ENCODE results near the gene ANKRA2. TPM values are rescaled to one million over a fixed set of nuclear protein-coding genes. Genes with fewer than 3 reads are reported as not detected.
"Not testable (repeated sequence)": the region's sequence is repeated elsewhere in the genome, so short reads cannot be mapped to it uniquely, and the experiment has no call there.

ANKRA2 gene
- total and polyA plus RNA-seq, 7 donors: 14.9 to 33.5 (median 23.8) TPM

GRCh38 chr5:73522989-73523388 is 42.5 kb downstream of the ANKRA2 start:
- Histone ChIP-seq H3K36me3 (no peaks in the 10 kb centered on the region), H3K9me3 (no peaks in the 10 kb centered on the region), H3K27ac (no peak overlapping the region), H3K27me3 (no peaks in the 10 kb centered on the region), H3K4me1 (no peaks in the 10 kb centered on the region), H3K4me3 (no peak overlapping the region)
- intact Hi-C loops (cut with DNase I): no loop called here
- TF ChIP-seq EP300 (IDR thresholded peaks at IDR 0.05) (no peak), POLR2AphosphoS5 (IDR thresholded peaks at IDR 0.05) (no peak), POLR2A (IDR thresholded peaks at IDR 0.05) (no peak), CTCF (IDR thresholded peaks at IDR 0.05) (no peak)
- DNase-seq: no peak
- 86 to 92% methylated on average over 7 of the region's 7 CpGs for WGBS, 2 donors

- no peaks in the 10 kb centered on the region for H3K9me3 ChIP-seq
- TF ChIP-seq CTCF (IDR thresholded peaks at IDR 0.05) (peak; percentile 35 to 68 (median 52)), POLR2AphosphoS5 (IDR thresholded peaks at IDR 0.05) (no peak)
- H3K27me3 ChIP-seq: no peaks in the 10 kb centered on the region
- H3K4me3 ChIP-seq: no peak overlapping the region
- no peaks in the 10 kb centered on the region for H3K36me3 ChIP-seq
- no peak for DNase-seq
- WGBS, 2 donors: 9 to 21% methylated on average over 16 of the region's 16 CpGs
- no peaks in the 10 kb centered on the region for H3K4me1 ChIP-seq
- intact Hi-C loops (cut with DNase I): loop anchor here (1.0 kb wide), 1 partner anchor 18 kb away; no protein-coding TSS in a partner anchor
- no peak overlapping the region for H3K27ac ChIP-seq
These were observed 45.7 kb downstream of the ANKRA2 start for GRCh38 chr5:73519531-73520283.

GRCh38 chr5:73515232-73515631 is 50.2 kb downstream of the ANKRA2 start:
- H3K4me3 ChIP-seq: no peak overlapping the region
- H3K9me3 ChIP-seq: no peaks in the 10 kb centered on the region
- TF ChIP-seq EP300 (IDR thresholded peaks at IDR 0.05) (no peak), POLR2AphosphoS5 (IDR thresholded peaks at IDR 0.05) (no peak), POLR2A (IDR thresholded peaks at IDR 0.05) (no peak), CTCF (IDR thresholded peaks at IDR 0.05) (no peak)
- no peaks in the 10 kb centered on the region for H3K27me3 ChIP-seq
- 6 to 45% methylated on average over 4 of the region's 4 CpGs for WGBS, 2 donors
- DNase-seq: no peak
- intact Hi-C loops (cut with DNase I): no loop called here
- H3K27ac ChIP-seq: no peak overlapping the region
- H3K4me1 ChIP-seq: no peaks in the 10 kb centered on the region
- H3K36me3 ChIP-seq: no peaks in the 10 kb centered on the region

- H3K36me3 ChIP-seq: no peaks in the 10 kb centered on the region
- intact Hi-C loops (cut with DNase I): no loop called here
- no peak for DNase-seq
- H3K4me1 ChIP-seq: no peaks in the 10 kb centered on the region
- H3K27ac ChIP-seq: no peak overlapping the region
- H3K4me3 ChIP-seq: no peak overlapping the region
- H3K9me3 ChIP-seq: no peaks in the 10 kb centered on the region
- TF ChIP-seq POLR2AphosphoS5 (IDR thresholded peaks at IDR 0.05) (no peak), CTCF (IDR thresholded peaks at IDR 0.05) (no peak), POLR2A (IDR thresholded peaks at IDR 0.05) (no peak), EP300 (IDR thresholded peaks at IDR 0.05) (no peak)
- no peaks in the 10 kb centered on the region for H3K27me3 ChIP-seq
- WGBS, 2 donors: 25 to 71% methylated on average over 2 of the region's 2 CpGs
These were observed 51.0 kb downstream of the ANKRA2 start for GRCh38 chr5:73514418-73514817.

- 24 to 76% methylated on average over 3 of the region's 3 CpGs for WGBS, 2 donors
- Histone ChIP-seq H3K27ac (no peak overlapping the region), H3K4me3 (no peak overlapping the region), H3K9me3 (no peaks in the 10 kb centered on the region), H3K36me3 (no peaks in the 10 kb centered on the region), H3K27me3 (no peaks in the 10 kb centered on the region), H3K4me1 (no peaks in the 10 kb centered on the region)
- no peak for DNase-seq
- TF ChIP-seq POLR2AphosphoS5 (IDR thresholded peaks at IDR 0.05) (no peak), EP300 (IDR thresholded peaks at IDR 0.05) (no peak), POLR2A (IDR thresholded peaks at IDR 0.05) (no peak), CTCF (IDR thresholded peaks at IDR 0.05) (no peak)
- intact Hi-C loops (cut with DNase I): no loop called here
These were observed 51.4 kb downstream of the ANKRA2 start for GRCh38 chr5:73513996-73514395.

GRCh38 chr5:73508521-73508920 is 56.9 kb downstream of the ANKRA2 start:
- H3K27ac ChIP-seq: peak overlapping the region in 1 of 4 donors; percentile 65
- H3K9me3 ChIP-seq; intact Hi-C loops (cut with DNase I); H3K27me3 ChIP-seq; DNase-seq; H3K4me1 ChIP-seq; H3K4me3 ChIP-seq: not testable (repeated sequence)
- peaks cover 8 to 36% (median 18%) of the 10 kb centered on the region in 4 donors for H3K36me3 ChIP-seq
- 98% methylated on average over 26 of the region's 26 CpGs for WGBS, 2 donors

Measured in sigmoid colon (tissue), 7 donors.